Fibroblast of villous mesenchyme (primary cell): Measurements from ENCODE around the gene OR4D9. TPM values are rescaled to one million over a fixed set of nuclear protein-coding genes. Genes with fewer than 3 reads are reported as not detected.
"Not testable (repeated sequence)": the region's sequence is repeated elsewhere in the genome, so short reads cannot be mapped to it uniquely, and the experiment has no call there.

ENCODE experiments used
- DNase-seq: peaks from one replicate; pipeline ENCODE4 v3.0.0-alpha.2; 2010; ENCODE audit warnings: low read depth
- H3K4me3 ChIP-seq: 2 replicates; pipeline ENCODE4 v1.5.1; 2011; ENCODE audit warnings: low read depth, mild to moderate bottlenecking, low read length
- total RNA-seq: library from RNA; depleted of rRNA; stranded (reverse); fragments of >200 nt; gene quantifications from 2 replicates; pipeline ENCODE4 v1.2.3, GENCODE V29; 2012
- TF ChIP-seq, protein P1 (sequence below): IDR thresholded peaks from 2 replicates; pipeline ENCODE4 v1.5.1; 2012; ENCODE audit warnings: low read depth, mild to moderate bottlenecking, low read length; ENCODE audit not compliant: insufficient read depth

OR4D9 gene
- total RNA-seq, 1 donor, result not detected

DNA sequence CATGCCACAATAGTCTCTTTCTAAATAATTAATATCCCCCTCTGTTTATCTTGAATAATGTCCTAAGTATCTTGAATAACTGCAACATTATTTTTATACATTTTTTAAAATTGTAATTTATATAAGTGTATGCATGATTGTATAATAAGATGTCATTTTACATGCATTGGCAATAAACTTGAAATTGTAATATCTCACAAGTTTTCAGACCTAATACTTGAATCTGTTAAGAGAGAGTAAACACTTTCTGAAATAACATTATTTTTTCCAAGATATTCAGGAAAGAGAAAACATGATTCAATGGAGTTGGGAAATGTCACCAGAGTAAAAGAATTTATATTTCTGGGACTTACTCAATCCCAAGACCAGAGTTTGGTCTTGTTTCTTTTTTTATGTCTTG lies 8.1 kb upstream of the OR4D9 start, which contains the start of gene OR4D11:
TSS of gene OR4D11 (plus strand) at position 301 of the 400 bp plus-strand sequence. CDS start at position 301, 0 bp downstream.
- DNase-seq, result no peak
- TF ChIP-seq, protein P1, sequence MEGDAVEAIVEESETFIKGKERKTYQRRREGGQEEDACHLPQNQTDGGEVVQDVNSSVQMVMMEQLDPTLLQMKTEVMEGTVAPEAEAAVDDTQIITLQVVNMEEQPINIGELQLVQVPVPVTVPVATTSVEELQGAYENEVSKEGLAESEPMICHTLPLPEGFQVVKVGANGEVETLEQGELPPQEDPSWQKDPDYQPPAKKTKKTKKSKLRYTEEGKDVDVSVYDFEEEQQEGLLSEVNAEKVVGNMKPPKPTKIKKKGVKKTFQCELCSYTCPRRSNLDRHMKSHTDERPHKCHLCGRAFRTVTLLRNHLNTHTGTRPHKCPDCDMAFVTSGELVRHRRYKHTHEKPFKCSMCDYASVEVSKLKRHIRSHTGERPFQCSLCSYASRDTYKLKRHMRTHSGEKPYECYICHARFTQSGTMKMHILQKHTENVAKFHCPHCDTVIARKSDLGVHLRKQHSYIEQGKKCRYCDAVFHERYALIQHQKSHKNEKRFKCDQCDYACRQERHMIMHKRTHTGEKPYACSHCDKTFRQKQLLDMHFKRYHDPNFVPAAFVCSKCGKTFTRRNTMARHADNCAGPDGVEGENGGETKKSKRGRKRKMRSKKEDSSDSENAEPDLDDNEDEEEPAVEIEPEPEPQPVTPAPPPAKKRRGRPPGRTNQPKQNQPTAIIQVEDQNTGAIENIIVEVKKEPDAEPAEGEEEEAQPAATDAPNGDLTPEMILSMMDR, result no peak
- H3K4me3 ChIP-seq, result no peak within 1 kb of the TSS

DNA sequence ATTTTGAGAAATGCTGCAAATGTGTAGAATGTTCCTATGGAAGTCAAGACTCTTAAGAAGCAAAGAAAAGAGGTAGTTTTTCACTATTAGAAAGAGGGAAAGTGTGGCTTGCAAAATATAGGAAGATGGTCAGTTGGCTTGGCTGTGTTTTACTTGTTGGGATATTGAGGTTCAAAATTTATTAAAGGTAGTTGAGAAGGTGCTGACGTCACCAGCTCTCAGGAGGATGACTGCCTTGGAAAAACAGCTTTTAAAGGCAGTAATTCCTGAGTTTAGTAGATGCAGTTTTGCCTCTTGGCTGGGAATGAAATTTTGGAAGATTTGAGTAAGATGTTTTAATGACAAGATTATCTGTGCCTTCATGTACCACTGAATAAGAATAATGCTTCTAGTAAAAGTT lies 336 bp downstream of the OR4D9 start:
- no peak for DNase-seq
- TF ChIP-seq, protein P1, result no peak
- H3K4me3 ChIP-seq, result no peak overlapping the region

DNA sequence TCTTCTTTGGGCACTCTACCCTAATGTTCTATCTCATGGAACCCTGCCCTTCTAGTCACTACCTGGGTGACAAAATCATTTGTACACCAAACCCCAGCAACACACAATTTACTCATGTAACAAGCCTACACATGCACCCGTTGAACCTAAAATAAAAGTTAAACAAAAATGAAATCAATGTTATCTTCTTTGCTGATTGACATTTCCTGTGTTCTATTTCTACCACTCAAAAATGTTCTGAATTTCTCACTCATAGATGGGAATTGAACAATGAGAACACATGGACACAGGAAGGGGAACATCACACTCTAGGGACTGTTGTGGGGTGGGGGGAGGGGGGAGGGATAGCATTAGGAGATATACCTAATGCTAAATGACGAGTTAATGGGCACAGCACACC lies 8.8 kb downstream of the OR4D9 start:
- not testable (repeated sequence) for H3K4me3 ChIP-seq, DNase-seq

- TF ChIP-seq, protein P1, result no peak
- DNase-seq, result no peak
- H3K4me3 ChIP-seq, result no peak overlapping the region
Measured at GRCh38 chr11:59520741-59521140, 9.4 kb downstream of the OR4D9 start.

- no peak for DNase-seq
- H3K4me3 ChIP-seq, result no peak overlapping the region
- TF ChIP-seq, protein P1, result no peak
Measured at GRCh38 chr11:59523541-59523940, 12.2 kb downstream of the OR4D9 start.

DNA sequence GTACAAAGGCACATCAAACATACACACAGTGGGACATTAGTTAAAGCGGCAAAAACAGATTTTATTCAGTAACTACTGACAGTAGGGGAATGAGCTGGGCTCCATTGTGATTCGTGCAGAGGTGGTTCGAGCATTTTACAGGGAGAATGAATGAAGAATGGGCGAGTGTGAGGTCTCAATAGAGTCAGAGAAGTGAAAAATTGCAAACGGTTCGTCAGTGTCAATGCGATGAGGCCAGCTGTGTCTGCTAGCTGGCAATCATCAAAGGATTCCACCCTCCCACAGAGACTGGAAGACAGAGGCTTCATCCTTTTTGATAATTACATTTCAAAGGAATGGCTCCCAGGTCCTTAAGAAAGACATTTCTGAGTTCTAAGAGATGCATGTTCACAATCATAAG lies 17.4 kb downstream of the OR4D9 start:
- no peak overlapping the region for H3K4me3 ChIP-seq

GRCh38 chr11:59532620-59533019 lies 21.3 kb downstream of the OR4D9 start:
- no peak for DNase-seq
- H3K4me3 ChIP-seq, result no peak overlapping the region
- TF ChIP-seq, protein P1, result no peak

More for the DNA sequence above, 17.4 kb downstream of the OR4D9 start:
- TF ChIP-seq, protein P1, result no peak
- no peak for DNase-seq
